Endothelial cell of umbilical vein (primary cell): ENCODE measurements around the gene SLC39A11.

Experiments used
- POLR2A ChIP-seq: IDR thresholded peaks from 2 replicates; pipeline ENCODE4 v1.6.1; 2012; ENCODE audit warnings: low read depth, mild to moderate bottlenecking, control low read depth, low read length
- TF ChIP-seq, protein P1 (sequence below), 2 donors: IDR thresholded peaks; 1 replicate in 1 of 2; 2 replicates in 1 of 2; pipeline ENCODE4 v1.5.1; 2011; ENCODE audit warnings: low read length in 2 of 2, mild to moderate bottlenecking in 2 of 2, moderate library complexity in 2 of 2, control low read depth in 1 of 2, inconsistent platforms in 1 of 2, low read depth in 1 of 2; ENCODE audit not compliant: insufficient read depth in 1 of 2; ENCODE audit errors: extremely low read depth in 1 of 2

DNA sequence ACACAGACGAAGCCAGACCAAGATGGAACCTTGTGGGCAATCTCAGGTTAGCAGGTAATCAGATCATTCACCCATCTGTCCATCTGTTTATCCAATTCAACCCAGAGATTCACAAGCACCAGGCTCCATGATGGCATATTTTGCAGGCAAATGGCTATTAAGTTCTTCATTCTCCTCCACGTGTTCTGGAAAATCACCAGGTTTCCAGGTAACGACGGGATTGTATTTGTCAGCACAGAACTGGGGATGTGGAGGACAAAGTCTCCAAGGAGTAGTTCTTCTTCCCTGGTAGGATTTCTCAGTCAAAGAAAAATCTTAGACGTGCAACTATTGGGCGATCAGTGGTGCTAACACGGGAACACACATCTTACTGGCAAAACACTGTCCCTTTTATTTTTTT is 368.8 kb downstream of the SLC39A11 start:
- TF ChIP-seq, protein P1, sequence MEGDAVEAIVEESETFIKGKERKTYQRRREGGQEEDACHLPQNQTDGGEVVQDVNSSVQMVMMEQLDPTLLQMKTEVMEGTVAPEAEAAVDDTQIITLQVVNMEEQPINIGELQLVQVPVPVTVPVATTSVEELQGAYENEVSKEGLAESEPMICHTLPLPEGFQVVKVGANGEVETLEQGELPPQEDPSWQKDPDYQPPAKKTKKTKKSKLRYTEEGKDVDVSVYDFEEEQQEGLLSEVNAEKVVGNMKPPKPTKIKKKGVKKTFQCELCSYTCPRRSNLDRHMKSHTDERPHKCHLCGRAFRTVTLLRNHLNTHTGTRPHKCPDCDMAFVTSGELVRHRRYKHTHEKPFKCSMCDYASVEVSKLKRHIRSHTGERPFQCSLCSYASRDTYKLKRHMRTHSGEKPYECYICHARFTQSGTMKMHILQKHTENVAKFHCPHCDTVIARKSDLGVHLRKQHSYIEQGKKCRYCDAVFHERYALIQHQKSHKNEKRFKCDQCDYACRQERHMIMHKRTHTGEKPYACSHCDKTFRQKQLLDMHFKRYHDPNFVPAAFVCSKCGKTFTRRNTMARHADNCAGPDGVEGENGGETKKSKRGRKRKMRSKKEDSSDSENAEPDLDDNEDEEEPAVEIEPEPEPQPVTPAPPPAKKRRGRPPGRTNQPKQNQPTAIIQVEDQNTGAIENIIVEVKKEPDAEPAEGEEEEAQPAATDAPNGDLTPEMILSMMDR (IDR thresholded peaks at IDR 0.05; ENCODE audit: extremely low read depth in 1 of 2, insufficient read depth in 1 of 2, low read depth in 1 of 2, low read length in 2 of 2), result no peak
- TF ChIP-seq POLR2A, result no peak
